ENCODE results near the gene OSBPL5.

OSBPL5 gene

GRCh38 chr11:3197878-3198528, 32.9 kb upstream of the OSBPL5 start:
- FAIRE-seq (no peak), DNase-seq (ENCODE audit: extremely low spot score, insufficient read length, low read depth) (no peak)

- no peak for FAIRE-seq
- no peak for DNase-seq (ENCODE audit: extremely low spot score, insufficient read length, low read depth)
These were observed 32.1 kb upstream of the OSBPL5 start for GRCh38 chr11:3197044-3197695.

- FAIRE-seq (no peak), DNase-seq (ENCODE audit: extremely low spot score, insufficient read length, low read depth) (no peak)
These were observed 31.3 kb upstream of the OSBPL5 start for GRCh38 chr11:3196161-3197043.

- DNase-seq (ENCODE audit: extremely low spot score, insufficient read length, low read depth) (no peak), FAIRE-seq (no peak)
These were observed 30.4 kb upstream of the OSBPL5 start for GRCh38 chr11:3195251-3196160.

GRCh38 chr11:3194016-3194816, 29.1 kb upstream of the OSBPL5 start:
- DNase-seq (ENCODE audit: extremely low spot score, insufficient read length, low read depth) (no peak), FAIRE-seq (no peak)

GRCh38 chr11:3193373-3194015, 28.4 kb upstream of the OSBPL5 start:
- DNase-seq (ENCODE audit: extremely low spot score, insufficient read length, low read depth) (no peak), FAIRE-seq (no peak)

GRCh38 chr11:3192511-3193372, 27.6 kb upstream of the OSBPL5 start:
- DNase-seq (ENCODE audit: extremely low spot score, insufficient read length, low read depth) (no peak), FAIRE-seq (no peak)

GRCh38 chr11:3191586-3192324, 26.6 kb upstream of the OSBPL5 start:
- DNase-seq (ENCODE audit: extremely low spot score, insufficient read length, low read depth) (no peak), FAIRE-seq (no peak)

- no peak for FAIRE-seq
These were observed 25.5 kb upstream of the OSBPL5 start for GRCh38 chr11:3190600-3190999.

GRCh38 chr11:3189886-3190583, 24.9 kb upstream of the OSBPL5 start:
- DNase-seq (ENCODE audit: extremely low spot score, insufficient read length, low read depth): no peak
- no peak for FAIRE-seq

More at GRCh38 chr11:3190600-3190999, 25.5 kb upstream of the OSBPL5 start:
- DNase-seq (ENCODE audit: extremely low spot score, insufficient read length, low read depth): no peak

- DNase-seq (ENCODE audit: extremely low spot score, insufficient read length, low read depth) (no peak), FAIRE-seq (no peak)
These were observed 24.2 kb upstream of the OSBPL5 start for GRCh38 chr11:3189196-3189843.

- FAIRE-seq (no peak), DNase-seq (ENCODE audit: extremely low spot score, insufficient read length, low read depth) (no peak)
These were observed 23.5 kb upstream of the OSBPL5 start for GRCh38 chr11:3188496-3189195.

- FAIRE-seq: no peak
- no peak for DNase-seq (ENCODE audit: extremely low spot score, insufficient read length, low read depth)
These were observed 21.2 kb upstream of the OSBPL5 start for GRCh38 chr11:3186166-3186953.

- FAIRE-seq (no peak), DNase-seq (ENCODE audit: extremely low spot score, insufficient read length, low read depth) (no peak)
These were observed 19.7 kb upstream of the OSBPL5 start for GRCh38 chr11:3184732-3185347.

Data from GM18507 (cell line).